Right atrium auricular region (tissue), 2 donors: ENCODE measurements around the gene PTPN14. TPM values are rescaled to one million over a fixed set of nuclear protein-coding genes. Genes with fewer than 3 reads are reported as not detected.

Source experiments
- DNase-seq: peaks from one replicate; pipeline ENCODE4 v3.0.0-alpha.2; 2019; ENCODE audit warnings: low spot score
- H3K27ac ChIP-seq, 2 donors: fragments of 200-600 bp; sonication (generic); 1 replicate in 1 of 2; 2 replicates in 1 of 2; pipeline ENCODE4 v1.5.1; 2016 to 2019
- H3K27me3 ChIP-seq, 2 donors: fragments of 200-600 bp; sonication (generic); one replicate each; pipeline versions ENCODE4 v1.5.1 to v1.6.0; 2017 to 2019
- H3K36me3 ChIP-seq: fragments of 200-600 bp; sonication (generic); one replicate; pipeline ENCODE4 v1.5.1; 2016
- H3K4me1 ChIP-seq, 2 donors: fragments of 200-600 bp; sonication (generic); one replicate each; pipeline versions ENCODE4 v1.5.1 to v1.6.0; 2017 to 2019
- H3K4me3 ChIP-seq, 2 donors: fragments of 200-600 bp; sonication (generic); 1 replicate in 1 of 2; 2 replicates in 1 of 2; pipeline ENCODE4 v1.5.1; 2017 to 2019; ENCODE audit warnings: mild to moderate bottlenecking in 1 of 2, moderate library complexity in 1 of 2
- H3K9me3 ChIP-seq, 2 donors: fragments of 200-600 bp; sonication (generic); one replicate each; pipeline ENCODE4 v1.5.1; 2019
- total RNA-seq, 2 donors: library from RNA; depleted of rRNA; stranded (reverse); fragments of >200 nt; gene quantifications; one replicate each; pipeline ENCODE4 v1.1.0, GENCODE V29; 2016
- TF ChIP-seq, protein P1 (sequence below), 2 donors: fragments of 200-600 bp; sonication (generic); IDR thresholded peaks; one replicate each; pipeline ENCODE4 v1.5.1; 2019; ENCODE audit warnings: antibody characterized with exemption in 2 of 2

PTPN14 gene
- total RNA-seq, 2 donors from 2014 or later = 8.4 to 27.2 TPM

DNA sequence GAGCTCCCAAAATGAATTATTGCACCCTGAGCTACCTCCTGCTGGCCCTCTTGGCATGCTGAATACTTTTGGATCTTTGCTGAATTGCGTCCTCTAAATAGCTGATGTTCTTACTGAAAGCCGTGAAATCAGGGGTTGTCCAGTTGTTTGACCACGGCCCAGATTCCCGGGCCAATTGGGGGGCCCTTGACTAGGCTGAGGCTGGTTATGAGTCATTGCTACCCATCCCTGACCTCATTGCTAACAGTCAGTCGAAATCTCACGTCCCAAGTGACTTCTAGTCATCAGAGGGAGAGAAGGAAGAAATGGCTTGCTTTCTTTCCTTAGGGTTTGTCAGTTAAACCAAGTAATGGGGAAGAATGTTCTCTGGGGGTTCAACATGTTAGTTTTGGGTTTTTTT is 233.0 kb downstream of the PTPN14 start:
- H3K36me3 ChIP-seq = no peaks in the 10 kb centered on the region
- TF ChIP-seq, protein P1, sequence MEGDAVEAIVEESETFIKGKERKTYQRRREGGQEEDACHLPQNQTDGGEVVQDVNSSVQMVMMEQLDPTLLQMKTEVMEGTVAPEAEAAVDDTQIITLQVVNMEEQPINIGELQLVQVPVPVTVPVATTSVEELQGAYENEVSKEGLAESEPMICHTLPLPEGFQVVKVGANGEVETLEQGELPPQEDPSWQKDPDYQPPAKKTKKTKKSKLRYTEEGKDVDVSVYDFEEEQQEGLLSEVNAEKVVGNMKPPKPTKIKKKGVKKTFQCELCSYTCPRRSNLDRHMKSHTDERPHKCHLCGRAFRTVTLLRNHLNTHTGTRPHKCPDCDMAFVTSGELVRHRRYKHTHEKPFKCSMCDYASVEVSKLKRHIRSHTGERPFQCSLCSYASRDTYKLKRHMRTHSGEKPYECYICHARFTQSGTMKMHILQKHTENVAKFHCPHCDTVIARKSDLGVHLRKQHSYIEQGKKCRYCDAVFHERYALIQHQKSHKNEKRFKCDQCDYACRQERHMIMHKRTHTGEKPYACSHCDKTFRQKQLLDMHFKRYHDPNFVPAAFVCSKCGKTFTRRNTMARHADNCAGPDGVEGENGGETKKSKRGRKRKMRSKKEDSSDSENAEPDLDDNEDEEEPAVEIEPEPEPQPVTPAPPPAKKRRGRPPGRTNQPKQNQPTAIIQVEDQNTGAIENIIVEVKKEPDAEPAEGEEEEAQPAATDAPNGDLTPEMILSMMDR (IDR thresholded peaks at IDR 0.05) = no peak
- no peaks in the 10 kb centered on the region for H3K4me1 ChIP-seq
- no peaks in the 10 kb centered on the region for H3K27me3 ChIP-seq
- no peaks in the 10 kb centered on the region for H3K9me3 ChIP-seq
- H3K4me3 ChIP-seq = peak overlapping the region in 1 of 2 donors; percentile 8
- no peak overlapping the region for H3K27ac ChIP-seq
- peak; percentile 59 for DNase-seq

DNA sequence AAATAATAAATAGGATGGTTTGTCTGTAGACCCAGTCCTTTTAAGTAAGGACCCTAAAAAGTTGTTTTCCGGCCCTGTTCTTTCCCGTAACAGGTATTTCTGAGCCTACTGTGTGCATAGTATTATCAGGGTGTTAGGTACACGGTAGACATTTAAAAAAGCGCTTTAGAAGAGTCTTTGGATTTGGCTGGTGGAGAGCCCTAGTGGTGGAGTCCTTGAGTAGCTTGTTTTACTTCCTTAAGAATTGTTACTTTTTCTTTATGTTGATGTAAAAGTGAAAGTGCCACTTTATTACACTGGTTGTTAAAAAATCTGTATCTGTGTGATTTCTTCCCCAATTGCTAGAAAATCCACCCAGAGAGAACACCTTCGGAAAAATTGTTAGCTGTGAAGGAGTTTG is 233.7 kb downstream of the PTPN14 start:
- Histone ChIP-seq H3K36me3 (no peaks in the 10 kb centered on the region), H3K4me1 (no peaks in the 10 kb centered on the region), H3K27me3 (no peaks in the 10 kb centered on the region), H3K27ac (no peak overlapping the region), H3K9me3 (no peaks in the 10 kb centered on the region), H3K4me3 (peak overlapping the region in 1 of 2 donors; percentile 8)
- TF ChIP-seq, protein P1 (IDR thresholded peaks at IDR 0.05) = no peak
- no peak for DNase-seq

DNA sequence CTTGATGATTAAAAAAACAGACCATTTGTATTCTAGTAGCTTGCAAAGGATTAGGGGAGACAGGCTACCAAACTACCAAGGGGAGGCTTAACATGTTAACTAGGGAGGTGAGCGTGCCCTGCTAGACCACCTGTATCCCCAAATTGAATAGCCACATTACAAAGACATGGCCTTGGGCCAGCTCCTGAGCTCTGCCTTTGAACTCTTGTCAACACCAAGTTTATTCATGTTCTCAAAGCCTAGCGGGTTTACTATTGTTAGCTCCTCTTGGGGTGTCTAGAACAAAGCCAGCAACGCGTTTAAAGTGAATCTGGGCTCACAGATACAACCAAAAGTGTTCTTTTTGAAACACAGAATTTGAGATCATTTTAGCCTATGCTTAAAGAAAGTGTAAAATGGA is 234.1 kb downstream of the PTPN14 start:
- TF ChIP-seq, protein P1 (IDR thresholded peaks at IDR 0.05) = no peak
- Histone ChIP-seq H3K4me3 (no peak overlapping the region), H3K27me3 (no peaks in the 10 kb centered on the region), H3K4me1 (no peaks in the 10 kb centered on the region), H3K27ac (no peak overlapping the region), H3K9me3 (no peaks in the 10 kb centered on the region), H3K36me3 (no peaks in the 10 kb centered on the region)
- DNase-seq = peak; percentile 40

DNA sequence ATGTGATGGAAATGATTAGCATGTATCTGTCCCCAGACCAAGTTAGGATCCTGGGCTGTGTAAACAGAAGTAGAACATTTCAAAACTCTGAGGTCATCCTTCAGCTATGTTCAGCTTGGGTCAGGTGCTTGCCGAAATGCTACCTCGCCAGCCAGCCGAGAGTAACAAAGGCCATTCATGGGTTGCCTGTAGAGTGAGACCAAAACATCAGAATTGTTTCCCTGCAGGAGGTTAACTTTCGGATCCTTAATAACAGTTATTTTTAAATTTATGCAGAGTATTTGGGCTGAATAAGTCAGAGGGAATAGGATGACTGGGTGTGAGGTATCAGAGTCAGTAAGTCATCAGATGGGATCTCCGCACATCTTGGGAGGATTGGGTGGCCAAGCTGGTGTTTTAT is 234.8 kb downstream of the PTPN14 start:
- Histone ChIP-seq H3K9me3 (no peaks in the 10 kb centered on the region), H3K27ac (no peak overlapping the region), H3K36me3 (no peaks in the 10 kb centered on the region), H3K4me3 (no peak overlapping the region), H3K4me1 (no peaks in the 10 kb centered on the region), H3K27me3 (no peaks in the 10 kb centered on the region)
- TF ChIP-seq, protein P1 (IDR thresholded peaks at IDR 0.05) = no peak
- peak; percentile 44 for DNase-seq

DNA sequence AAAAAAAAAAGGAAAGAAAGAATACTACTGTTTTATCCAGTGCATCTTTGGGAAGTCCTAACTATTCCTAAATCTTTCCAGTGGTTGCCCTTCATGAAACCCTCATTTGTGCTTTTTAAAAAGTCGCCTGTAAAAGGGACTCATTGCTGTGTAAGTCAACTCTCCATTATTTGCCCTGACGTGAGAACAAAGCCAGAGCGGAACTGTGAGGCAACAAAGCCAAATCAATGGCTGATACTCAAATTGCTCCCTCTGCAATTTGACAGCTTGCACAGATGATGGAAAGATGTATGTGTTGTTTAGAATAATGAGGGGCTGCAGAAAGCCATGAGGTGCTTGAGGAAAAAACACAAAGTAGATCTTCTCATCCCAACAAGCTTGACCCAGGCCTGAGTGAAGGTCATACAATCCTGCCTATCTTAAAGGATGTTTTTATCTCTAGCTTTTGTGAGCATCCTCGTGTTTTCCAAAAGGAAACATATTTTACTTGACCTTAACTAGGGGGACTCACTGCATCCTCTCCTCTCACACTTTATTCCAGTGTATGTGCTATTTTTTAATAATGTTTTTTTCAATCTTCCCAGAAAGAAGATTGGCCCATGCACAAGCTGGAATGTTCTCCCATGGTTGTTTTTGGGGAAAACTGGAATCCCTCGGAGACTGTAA is 237.1 kb downstream of the PTPN14 start:
- Histone ChIP-seq H3K27me3 (no peaks in the 10 kb centered on the region), H3K4me1 (no peaks in the 10 kb centered on the region), H3K4me3 (no peak overlapping the region), H3K36me3 (no peaks in the 10 kb centered on the region), H3K27ac (no peak overlapping the region), H3K9me3 (no peaks in the 10 kb centered on the region)
- TF ChIP-seq, protein P1 (IDR thresholded peaks at IDR 0.05) = no peak
- peak; percentile 9 for DNase-seq

DNA sequence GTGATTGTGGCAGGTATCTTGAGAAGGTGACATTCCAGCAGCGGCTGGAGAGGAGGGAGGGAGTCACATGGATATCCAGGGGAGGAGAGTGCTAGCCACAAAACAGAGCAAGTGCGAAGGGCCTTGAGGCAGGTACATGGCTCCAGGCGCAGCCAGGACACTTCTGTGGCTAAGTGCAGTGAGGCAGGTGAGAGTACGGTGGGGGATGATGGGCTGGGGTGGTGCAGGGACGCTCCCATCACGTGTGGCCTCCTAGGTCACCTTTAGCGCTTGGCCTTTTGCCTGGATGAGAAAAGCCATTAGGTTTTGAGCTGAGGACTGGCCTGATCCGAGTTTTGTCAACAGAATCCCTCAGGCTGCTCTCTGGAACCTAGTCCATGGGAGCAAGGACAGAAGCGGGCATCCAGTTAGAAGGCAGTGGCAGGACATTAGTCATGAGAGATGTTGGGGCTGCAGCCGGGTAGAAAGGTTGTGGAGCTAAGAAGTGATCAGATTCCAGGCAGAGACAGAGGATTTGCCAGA is 238.8 kb downstream of the PTPN14 start:
- DNase-seq = peak; percentile 47
- H3K9me3 ChIP-seq = no peaks in the 10 kb centered on the region
- no peaks in the 10 kb centered on the region for H3K27me3 ChIP-seq
- no peaks in the 10 kb centered on the region for H3K4me1 ChIP-seq
- H3K27ac ChIP-seq = no peak overlapping the region
- no peak overlapping the region for H3K4me3 ChIP-seq
- TF ChIP-seq, protein P1 (IDR thresholded peaks at IDR 0.05) = no peak
- no peaks in the 10 kb centered on the region for H3K36me3 ChIP-seq
